HepG2 (cell line): ENCODE results near the gene VSTM1. TPM values are rescaled to one million over a fixed set of nuclear protein-coding genes. Genes with fewer than 3 reads are reported as not detected.

Experiments
- BCL3 ChIP-seq: sonication (generic); formaldehyde crosslinking; IDR thresholded peaks from 2 replicates; pipeline ENCODE4 v1.5.1; 2020; ENCODE audit warnings: mild to moderate bottlenecking, missing genetic modification reagents, moderate library complexity
- DMAP1 ChIP-seq: IDR thresholded peaks from 2 replicates; pipeline ENCODE4 v1.6.1; 2016
- GATAD1 ChIP-seq: IDR thresholded peaks from 2 replicates; pipeline ENCODE4 v1.6.1; 2016; ENCODE audit warnings: missing genetic modification reagents, missing compliant biosample characterization
- HES4 ChIP-seq: sonication (generic); formaldehyde crosslinking; IDR thresholded peaks from 2 replicates; pipeline ENCODE4 v1.9.0; 2021; ENCODE audit warnings: mild to moderate bottlenecking, missing genetic modification reagents, borderline replicate concordance
- HOXA9 ChIP-seq: sonication (generic); formaldehyde crosslinking; IDR thresholded peaks from 2 replicates; pipeline ENCODE4 v1.8.1; 2022; ENCODE audit warnings: missing genetic modification reagents, mild to moderate bottlenecking, moderate library complexity, borderline replicate concordance
- IRF2 ChIP-seq: IDR thresholded peaks from 2 replicates; pipeline ENCODE4 v1.6.1; 2018; ENCODE audit warnings: missing genetic modification reagents, missing compliant biosample characterization
- MXD3 ChIP-seq: IDR thresholded peaks from 2 replicates; pipeline ENCODE4 v1.6.1; 2016; ENCODE audit warnings: mild to moderate bottlenecking, missing biosample characterization, missing genetic modification reagents
- NFYB ChIP-seq: sonication (generic); formaldehyde crosslinking; IDR thresholded peaks from 2 replicates; pipeline ENCODE4 v1.4.0; 2020; ENCODE audit warnings: missing genetic modification reagents
- PCBP1 ChIP-seq: fragments of 200-400 bp; formaldehyde crosslinking; IDR thresholded peaks from 2 replicates; pipeline ENCODE4 v1.6.1; 2017; ENCODE audit warnings: mild to moderate bottlenecking, low read depth, low read length, borderline replicate concordance
- PRDM10 ChIP-seq: sonication (generic); formaldehyde crosslinking; IDR thresholded peaks from 2 replicates; pipeline ENCODE4 v1.4.0; 2020; ENCODE audit warnings: low read depth, missing genetic modification reagents
- SATB2 ChIP-seq: sonication (generic); formaldehyde crosslinking; IDR thresholded peaks from 2 replicates; pipeline ENCODE4 v1.5.0; 2020; ENCODE audit warnings: missing genetic modification reagents
- THAP9 ChIP-seq: sonication (generic); formaldehyde crosslinking; IDR thresholded peaks from 2 replicates; pipeline ENCODE4; 2020; ENCODE audit warnings: missing genetic modification reagents, mild to moderate bottlenecking, borderline replicate concordance
- ZNF331 ChIP-seq: sonication (generic); formaldehyde crosslinking; IDR thresholded peaks from 2 replicates; pipeline ENCODE4 v1.4.0; 2020; ENCODE audit warnings: missing genetic modification reagents
- ZNF776 ChIP-seq: sonication (generic); formaldehyde crosslinking; IDR thresholded peaks from 2 replicates; pipeline ENCODE4 v1.4.0; 2020; ENCODE audit warnings: mild to moderate bottlenecking, missing genetic modification reagents
- polyA plus RNA-seq, 8 experiments: library from polyadenylated mRNA; depleted of rRNA in 3 of 8; stranded (reverse) in 7 of 8; unstranded in 1 of 8; fragments of >200 nt; fragmentation: Illumina TruSeq in 4 of 8; extraction: Trizol in 4 of 8; gene quantifications; 2 replicates each; pipeline versions ENCODE4 v1.2.1 to v1.2.3, GENCODE V29; 2011 to 2016; ENCODE audit warnings: low read depth in 4 of 8, missing spikeins in 1 of 8, mixed read lengths in 1 of 8; ENCODE audit not compliant: insufficient read depth in 1 of 8
- total RNA-seq, 5 experiments: library from RNA; depleted of rRNA; stranded (reverse); fragments of >200 nt; fragmentation: Illumina TruSeq; extraction: Trizol; gene quantifications; 2 replicates each; pipeline ENCODE4 v1.2.3, GENCODE V29; 2016; ENCODE audit warnings: low read depth in 1 of 5

VSTM1 gene
- total and polyA plus RNA-seq, 2 of the 13 experiments (the other 11 are each of a cell fraction or from before 2014, with no cell fraction given) = not detected

GRCh38 chr19:54102421-54103169 lies 38.9 kb upstream of the VSTM1 start, which contains the start of gene NDUFA3 (continued):
- peak; percentile 38; the same call in 1 of the 2 replicates for TF ChIP-seq BCL3 (CRISPR knock-in tag)
- 0 out of 2 replicates have a peak, but pooled peaks have one; percentile 56 for TF ChIP-seq PCBP1
- 0 out of 2 replicates have a peak, but pooled peaks have one; percentile 19 for TF ChIP-seq MXD3 (CRISPR knock-in tag)
- TF ChIP-seq NFYB (CRISPR knock-in tag) = peak; percentile 41; the same call in 1 of the 2 replicates
- TF ChIP-seq PRDM10 (CRISPR knock-in tag) = peak; percentile 62
- TF ChIP-seq ZNF331 = peak; percentile 57; the same call in 1 of the 2 replicates
- peak; percentile 99 for TF ChIP-seq THAP9 (CRISPR knock-in tag)
- peak; percentile 97 for TF ChIP-seq GATAD1 (CRISPR knock-in tag)
- TF ChIP-seq SATB2 (CRISPR knock-in tag) = 0 out of 2 replicates have a peak, but pooled peaks have one; percentile 6
- peak; percentile 70; the same call in 1 of the 2 replicates for TF ChIP-seq ZNF776 (CRISPR knock-in tag)
- TF ChIP-seq HES4 = no peak
- peak; percentile 99 for TF ChIP-seq IRF2
- TF ChIP-seq DMAP1 (CRISPR knock-in tag) = peak; percentile 53
- TF ChIP-seq HOXA9 (CRISPR knock-in tag) = no peak
